SU-DHL-6 (cell line): Measurements from ENCODE around the gene RPL6.
A peak's percentile ranks its signal among the peaks of the same experiment; 100 is the strongest.

Experiments
- H2AFZ ChIP-seq: fragments of 200-600 bp; sonication (generic); 2 replicates; pipeline ENCODE4 v1.6.1; 2014; ENCODE audit warnings: low read depth, mild to moderate bottlenecking, moderate library complexity, mixed read lengths, antibody characterized with exemption, low read length; ENCODE audit not compliant: severe bottlenecking
- H3F3A ChIP-seq: fragments of 200-600 bp; shearing (Covaris generic); 2 replicates; pipeline ENCODE4 v1.6.0; 2016; ENCODE audit warnings: antibody characterized with exemption, mild to moderate bottlenecking; ENCODE audit not compliant: insufficient read depth
- H3K27ac ChIP-seq: fragments of 200-600 bp; sonication (generic); 2 replicates; pipeline ENCODE4 v1.5.1; 2016; ENCODE audit warnings: low read depth, mild to moderate bottlenecking, low read length, moderate library complexity, mixed read lengths
- H3K27me3 ChIP-seq: fragments of 200-600 bp; sonication (generic), shearing (Covaris generic); 2 replicates; pipeline ENCODE4 v1.6.0; 2014; ENCODE audit warnings: mild to moderate bottlenecking, low read length
- H3K36me3 ChIP-seq: fragments of 200-600 bp; sonication (generic); 2 replicates; pipeline ENCODE4 v1.6.1; 2014; ENCODE audit warnings: mild to moderate bottlenecking, low read length, mixed read lengths
- H3K4me2 ChIP-seq: fragments of 300-600, 200-600 bp; shearing (Covaris generic), sonication (generic); 2 replicates; pipeline ENCODE4 v1.6.0; 2014; ENCODE audit warnings: low read length, low read depth, mild to moderate bottlenecking; ENCODE audit not compliant: poor library complexity, severe bottlenecking
- H3K4me3 ChIP-seq: fragments of 200-600 bp; sonication (generic); 2 replicates; pipeline ENCODE4 v1.5.1; 2014; ENCODE audit warnings: antibody characterized with exemption, low read length, mild to moderate bottlenecking, mixed read lengths; ENCODE audit not compliant: insufficient read depth, poor library complexity, severe bottlenecking
- H3K79me2 ChIP-seq: fragments of 200-600 bp; sonication (generic); 2 replicates; pipeline ENCODE4 v1.6.1; 2014; ENCODE audit warnings: mild to moderate bottlenecking, low read length, moderate library complexity; ENCODE audit not compliant: insufficient read depth
- H3K9ac ChIP-seq: fragments of 200-600 bp; sonication (generic); 2 replicates; pipeline ENCODE4 v1.7.0; 2014; ENCODE audit warnings: mild to moderate bottlenecking, low read length
- H3K9me2 ChIP-seq: fragments of 200-600 bp; sonication (generic); replicated peaks from 2 replicates; pipeline ENCODE4 v1.6.1; 2014; ENCODE audit warnings: low read length; ENCODE audit not compliant: insufficient read depth
- H3K9me3 ChIP-seq: fragments of 200-600 bp; sonication (generic); 2 replicates; pipeline ENCODE4 v1.6.1; 2014; ENCODE audit warnings: low read length, mixed read lengths; ENCODE audit not compliant: insufficient read depth
- H4K20me1 ChIP-seq: fragments of 200-600 bp; sonication (generic); 2 replicates; pipeline ENCODE4 v1.6.1; 2014; ENCODE audit warnings: low read depth, mild to moderate bottlenecking, antibody characterized with exemption, low read length, moderate library complexity, mixed read lengths
- CTCF ChIP-seq: fragments of 200-600 bp; sonication (generic); IDR thresholded peaks from one replicate; pipeline ENCODE4 v1.5.1; 2017; ENCODE audit warnings: antibody characterized with exemption, mild to moderate bottlenecking, low read length, moderate library complexity; ENCODE audit not compliant: insufficient read depth, poor library complexity, severe bottlenecking
- EZH2phosphoT487 ChIP-seq: fragments of 200-600 bp; sonication (generic), shearing (Covaris generic); conservative IDR thresholded peaks from 2 replicates; pipeline ENCODE4 v1.6.1; 2018; ENCODE audit warnings: mild to moderate bottlenecking, antibody characterized with exemption, low read length, moderate library complexity, mixed read lengths

The RPL6 gene

GRCh38 chr12:112380663-112381405 lies 28.6 kb downstream of the RPL6 start:
- peak overlapping the region; percentile 83 for H3K4me3 ChIP-seq
- no peaks in the 10 kb centered on the region for H3K36me3 ChIP-seq
- peaks cover 46% of the 10 kb centered on the region for H3K79me2 ChIP-seq
- peak overlapping the region; percentile 74 for H3K9ac ChIP-seq
- TF ChIP-seq CTCF (no peak), EZH2phosphoT487 (no peak)
- H3K27ac ChIP-seq, result peak overlapping the region; percentile 79
- no peaks in the 10 kb centered on the region for H3K9me2 ChIP-seq
- H3K9me3 ChIP-seq, result no peaks in the 10 kb centered on the region
- H4K20me1 ChIP-seq, result no peaks in the 10 kb centered on the region
- H3K4me2 ChIP-seq, result peak overlapping the region; percentile 77
- peak overlapping the region; percentile 100 for H2AFZ ChIP-seq
- no peaks in the 10 kb centered on the region for H3F3A ChIP-seq
- H3K27me3 ChIP-seq, result no peaks in the 10 kb centered on the region

- H3K27me3 ChIP-seq, result no peaks in the 10 kb centered on the region
- no peak overlapping the region for H3K4me2 ChIP-seq
- H3K79me2 ChIP-seq, result peaks cover 72% of the 10 kb centered on the region
- no peak overlapping the region for H2AFZ ChIP-seq
- no peak for TF ChIP-seq EZH2phosphoT487
- TF ChIP-seq CTCF, result no peak
- H3K36me3 ChIP-seq, result no peaks in the 10 kb centered on the region
- H3K9me3 ChIP-seq, result no peaks in the 10 kb centered on the region
- H3K27ac ChIP-seq, result no peak overlapping the region
- H3K9me2 ChIP-seq, result no peaks in the 10 kb centered on the region
- H3K9ac ChIP-seq, result no peak overlapping the region
- H4K20me1 ChIP-seq, result no peaks in the 10 kb centered on the region
- no peak overlapping the region for H3K4me3 ChIP-seq
- no peaks in the 10 kb centered on the region for H3F3A ChIP-seq
Measured at GRCh38 chr12:112375105-112375504, 34.3 kb downstream of the RPL6 start.

GRCh38 chr12:112374166-112374740 lies 35.2 kb downstream of the RPL6 start:
- Histone ChIP-seq H3K4me3 (no peak overlapping the region), H3K27ac (no peak overlapping the region), H3K9ac (no peak overlapping the region), H3K9me2 (no peaks in the 10 kb centered on the region), H3K27me3 (no peaks in the 10 kb centered on the region), H3K4me2 (no peak overlapping the region), H3F3A (no peaks in the 10 kb centered on the region), H2AFZ (no peak overlapping the region), H3K9me3 (no peaks in the 10 kb centered on the region), H3K79me2 (peaks cover 69% of the 10 kb centered on the region), H3K36me3 (no peaks in the 10 kb centered on the region), H4K20me1 (no peaks in the 10 kb centered on the region)
- TF ChIP-seq EZH2phosphoT487 (no peak), CTCF (no peak)
